Right lobe of liver (tissue), 6 donors: Measurements from ENCODE around the gene TMEM63C. TPM values are rescaled to one million over a fixed set of nuclear protein-coding genes. Genes with fewer than 3 reads are reported as not detected.
A peak's percentile ranks its signal among the peaks of the same experiment; 100 is the strongest.

Experiments used
- ATAC-seq, 4 donors: fragments of 200-7000 bp; cut with Tn5 transposase; one replicate each; pipeline ENCODE4 v1.9.1; 2020; ENCODE audit warnings: mild to moderate bottlenecking in 4 of 4, moderate library complexity in 4 of 4
- DNase-seq, 3 donors: peaks; one replicate each; pipeline ENCODE4 v3.0.0-alpha.2; 2020
- H3K27ac ChIP-seq, 3 donors: fragments of 200-600 bp; one replicate each; pipeline ENCODE4 v1.8.0; 2022
- H3K27me3 ChIP-seq, 2 donors: fragments of 200-600 bp; one replicate each; pipeline ENCODE4 v1.8.0; 2022
- H3K36me3 ChIP-seq, 4 donors: fragments of 200-600 bp; sonication (generic) in 1 of 4; one replicate each; pipeline versions ENCODE4 v1.5.1 to v1.8.0; 2017 to 2022; ENCODE audit warnings: control low read depth in 1 of 4
- H3K4me1 ChIP-seq, 4 donors: fragments of 200-600 bp; sonication (generic) in 1 of 4; one replicate each; pipeline versions ENCODE4 v1.5.1 to v1.8.0; 2017 to 2022; ENCODE audit warnings: control low read depth in 1 of 4
- H3K4me3 ChIP-seq, 3 donors: fragments of 200-600 bp; one replicate each; pipeline ENCODE4 v1.8.0; 2022
- H3K9me3 ChIP-seq, 4 donors: fragments of 200-600 bp; sonication (generic) in 1 of 4; one replicate each; pipeline versions ENCODE4 v1.5.1 to v1.8.0; 2017 to 2022; ENCODE audit warnings: control low read depth in 1 of 4
- POLR2A ChIP-seq: fragments of 450-650 bp; IDR thresholded peaks from one replicate; pipeline ENCODE4 v1.6.1; 2017; ENCODE audit warnings: antibody characterized with exemption, mild to moderate bottlenecking
- WGBS: methylation state at CpG from one replicate; pipeline ENCODE4 v1.1.6; 2018; ENCODE audit warnings: low coverage, low lambda C conversion rate; ENCODE audit not compliant: insufficient coverage; ENCODE audit errors: missing lambda C conversion rate; 5-methylcytosine and 5-hydroxymethylcytosine counted together
- intact Hi-C, 2 donors: fragments of 100-400 bp; cut with DNase I; formaldehyde crosslinking; loops; one replicate each; pipeline versions ENCODE4 v1.11.2 to v1.14.1; 2022
- total RNA-seq, 6 experiments: library from RNA; depleted of rRNA in 2 of 6; stranded (reverse); fragments of >200 nt in 2 of 6; fragmentation: NEBNext Ultra II Directional in 3 of 6; extraction: Animal tissue kit (Norgen Biotek cat#: 25700) in 3 of 6; gene quantifications; one replicate each; pipeline versions ENCODE4 v1.1.0 to v1.2.4, GENCODE V29; 2016 to 2023
- TF ChIP-seq, protein P1 (sequence below), 4 donors: fragments of 200-600 bp in 3 of 4; fragments of 450-650 bp in 1 of 4; IDR thresholded peaks; one replicate each; pipeline versions ENCODE4 v1.5.1 to v1.8.0; 2016 to 2022; ENCODE audit warnings: antibody characterized with exemption in 4 of 4, mild to moderate bottlenecking in 2 of 4
- donor health status: DM: no; HTN: yes; CAD: no.
- donor health status: DM: no; HTN: no; CAD: no.
- donor health status: DM: no; HTN: no; CAD: no.
- donor health status: DM: no; HTN: yes; CAD: no.
- donor health status: DM: no; HTN: yes; CAD: no.

The TMEM63C gene
- total RNA-seq, 6 experiments from 2014 or later = 0.07 to 0.82 (median 0.15) TPM; not detected in 2

DNA sequence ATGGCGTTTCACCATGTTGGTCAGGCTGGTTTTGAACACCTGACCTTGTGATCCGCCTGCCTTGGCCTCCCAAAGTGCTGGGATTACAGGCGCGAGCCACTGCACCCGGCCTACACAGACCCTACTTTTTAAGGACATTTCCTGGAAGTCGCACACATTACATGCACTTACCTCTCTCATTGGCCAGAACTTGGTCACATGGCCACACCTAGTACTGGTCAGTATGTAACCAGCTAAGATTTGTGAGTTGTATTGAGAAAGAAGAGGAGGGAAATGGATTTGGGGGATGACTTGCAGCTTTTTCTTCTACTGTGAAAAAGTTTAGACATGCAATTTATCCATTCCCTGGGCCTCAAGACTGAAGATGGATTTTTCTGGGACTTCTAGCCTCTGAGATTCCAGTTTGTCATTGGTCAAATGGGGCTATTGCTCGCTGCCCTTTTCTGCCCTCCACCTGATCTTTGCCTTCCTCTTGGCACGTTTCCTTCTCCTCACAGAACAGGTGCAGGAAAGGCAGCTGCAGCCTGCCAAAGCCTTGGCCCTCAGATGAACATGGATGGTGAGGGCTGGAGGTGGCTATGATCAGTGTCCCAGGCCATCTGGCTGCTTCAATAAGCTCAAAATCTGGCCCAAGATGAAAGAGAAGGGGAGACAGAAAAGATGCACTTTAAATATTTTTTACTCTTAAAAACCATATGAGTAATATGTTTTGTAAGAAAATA is 32.9 kb upstream of the TMEM63C start:
- Histone ChIP-seq H3K4me3 (no peak overlapping the region), H3K4me1 (no peaks in the 10 kb centered on the region), H3K36me3 (no peaks in the 10 kb centered on the region), H3K27ac (no peak overlapping the region), H3K9me3 (no peaks in the 10 kb centered on the region), H3K27me3 (no peaks in the 10 kb centered on the region)
- 46% methylated on average over 8 of the region's 8 CpGs for WGBS
- no peak for TF ChIP-seq POLR2A
- TF ChIP-seq, protein P1, sequence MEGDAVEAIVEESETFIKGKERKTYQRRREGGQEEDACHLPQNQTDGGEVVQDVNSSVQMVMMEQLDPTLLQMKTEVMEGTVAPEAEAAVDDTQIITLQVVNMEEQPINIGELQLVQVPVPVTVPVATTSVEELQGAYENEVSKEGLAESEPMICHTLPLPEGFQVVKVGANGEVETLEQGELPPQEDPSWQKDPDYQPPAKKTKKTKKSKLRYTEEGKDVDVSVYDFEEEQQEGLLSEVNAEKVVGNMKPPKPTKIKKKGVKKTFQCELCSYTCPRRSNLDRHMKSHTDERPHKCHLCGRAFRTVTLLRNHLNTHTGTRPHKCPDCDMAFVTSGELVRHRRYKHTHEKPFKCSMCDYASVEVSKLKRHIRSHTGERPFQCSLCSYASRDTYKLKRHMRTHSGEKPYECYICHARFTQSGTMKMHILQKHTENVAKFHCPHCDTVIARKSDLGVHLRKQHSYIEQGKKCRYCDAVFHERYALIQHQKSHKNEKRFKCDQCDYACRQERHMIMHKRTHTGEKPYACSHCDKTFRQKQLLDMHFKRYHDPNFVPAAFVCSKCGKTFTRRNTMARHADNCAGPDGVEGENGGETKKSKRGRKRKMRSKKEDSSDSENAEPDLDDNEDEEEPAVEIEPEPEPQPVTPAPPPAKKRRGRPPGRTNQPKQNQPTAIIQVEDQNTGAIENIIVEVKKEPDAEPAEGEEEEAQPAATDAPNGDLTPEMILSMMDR (IDR thresholded peaks at IDR 0.05) = no peak
- no peak for ATAC-seq
- DNase-seq = no peak
- intact Hi-C loops = no loop called here

DNA sequence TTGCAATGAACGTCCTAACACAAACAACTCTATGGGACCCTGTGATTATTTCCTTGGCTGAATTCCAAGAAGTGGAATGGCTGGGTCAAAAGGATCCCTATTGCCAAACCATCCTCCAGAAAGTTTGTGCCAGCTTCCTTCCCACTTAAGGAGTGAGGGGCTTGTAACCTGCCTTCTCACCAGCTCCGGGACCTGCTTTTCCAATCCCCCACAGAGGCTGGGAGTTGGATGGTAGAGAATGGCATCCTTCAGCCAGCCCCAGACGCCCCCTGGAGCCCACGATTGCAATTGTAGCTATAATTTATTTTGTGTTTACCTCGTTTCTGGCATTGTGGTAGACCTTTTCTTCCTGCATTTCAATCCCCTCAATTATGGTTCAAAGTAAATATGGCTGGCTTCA is 30.4 kb upstream of the TMEM63C start:
- peak in 3 of 4 donors; percentile 34 to 40 (median 36) for ATAC-seq
- no peaks in the 10 kb centered on the region for H3K27me3 ChIP-seq
- intact Hi-C loops = loop anchor here in 1 of 2 donors (10.0 kb wide), 1 partner anchor 144 kb away; no protein-coding TSS in a partner anchor

GRCh38 chr14:77151918-77152588 is 29.5 kb upstream of the TMEM63C start:
- peak; percentile 46 to 56 (median 54) for ATAC-seq
- no peaks in the 10 kb centered on the region for H3K27me3 ChIP-seq
- no peak for DNase-seq
- H3K9me3 ChIP-seq = no peaks in the 10 kb centered on the region
- H3K36me3 ChIP-seq = no peaks in the 10 kb centered on the region
- TF ChIP-seq POLR2A = no peak
- TF ChIP-seq, protein P1 (IDR thresholded peaks at IDR 0.05) = peak; percentile 6 to 27 (median 20)
- intact Hi-C loops = loop anchor here in 1 of 2 donors (10.0 kb wide), 1 partner anchor 143 kb away; no protein-coding TSS in a partner anchor
- no peak overlapping the region for H3K27ac ChIP-seq
- H3K4me3 ChIP-seq = no peak overlapping the region
- WGBS = 6% methylated on average over 2 of the region's 2 CpGs
- H3K4me1 ChIP-seq = no peaks in the 10 kb centered on the region

More for the DNA sequence above, 30.4 kb upstream of the TMEM63C start:
- WGBS = 1% methylated on average over 4 of the region's 5 CpGs
- no peak for DNase-seq
- no peak overlapping the region for H3K27ac ChIP-seq
- H3K4me3 ChIP-seq = no peak overlapping the region
- no peaks in the 10 kb centered on the region for H3K36me3 ChIP-seq
- no peaks in the 10 kb centered on the region for H3K4me1 ChIP-seq
- TF ChIP-seq, protein P1 (IDR thresholded peaks at IDR 0.05) = peak; percentile 14 to 41 (median 35)
- no peak for TF ChIP-seq POLR2A
- no peaks in the 10 kb centered on the region for H3K9me3 ChIP-seq

GRCh38 chr14:77153802-77154201 is 27.8 kb upstream of the TMEM63C start:
- intact Hi-C loops = loop anchor here in 1 of 2 donors (10.0 kb wide), 1 partner anchor 141 kb away; no protein-coding TSS in a partner anchor
- Histone ChIP-seq H3K4me3 (no peak overlapping the region), H3K27ac (no peak overlapping the region), H3K9me3 (no peaks in the 10 kb centered on the region), H3K36me3 (no peaks in the 10 kb centered on the region), H3K27me3 (no peaks in the 10 kb centered on the region), H3K4me1 (no peaks in the 10 kb centered on the region)
- no peak for TF ChIP-seq POLR2A
- TF ChIP-seq, protein P1 (IDR thresholded peaks at IDR 0.05) = no peak
- no peak for ATAC-seq
- 74% methylated on average over 3 of the region's 3 CpGs for WGBS
- no peak for DNase-seq
